NCI-H2081 treated with DMSO at 0.1 percent for 48 hours (cell line): ENCODE results near the gene ONECUT2.
"Not testable (repeated sequence)": the region's sequence is repeated elsewhere in the genome, so short reads cannot be mapped to it uniquely, and the experiment has no call there.

ENCODE experiments used
- DNase-seq: peaks from one replicate; lab custom pipeline; 2025; lab: John Stamatoyannopoulos, UW

The ONECUT2 gene

DNA sequence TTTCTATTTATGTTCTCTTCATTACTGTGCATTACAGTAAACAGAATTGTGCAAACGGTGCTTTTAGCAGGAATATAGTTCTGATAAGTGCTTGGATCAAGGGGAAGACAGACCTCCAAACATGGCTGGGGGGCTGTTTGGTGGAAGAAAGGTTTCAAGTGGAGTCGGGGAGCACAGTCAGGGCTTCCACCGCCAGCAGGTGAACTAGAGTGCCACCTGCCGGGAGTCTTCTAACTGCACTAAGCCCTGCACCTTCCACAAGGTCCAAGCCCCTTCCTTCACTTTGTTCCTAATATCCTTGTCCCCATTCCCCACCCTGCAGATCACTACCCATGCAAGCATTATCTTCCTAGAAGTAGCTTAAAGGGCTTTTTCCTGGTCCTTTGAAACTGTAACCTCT lies 11.1 kb downstream of the ONECUT2 start:
- no peak for DNase-seq

DNA sequence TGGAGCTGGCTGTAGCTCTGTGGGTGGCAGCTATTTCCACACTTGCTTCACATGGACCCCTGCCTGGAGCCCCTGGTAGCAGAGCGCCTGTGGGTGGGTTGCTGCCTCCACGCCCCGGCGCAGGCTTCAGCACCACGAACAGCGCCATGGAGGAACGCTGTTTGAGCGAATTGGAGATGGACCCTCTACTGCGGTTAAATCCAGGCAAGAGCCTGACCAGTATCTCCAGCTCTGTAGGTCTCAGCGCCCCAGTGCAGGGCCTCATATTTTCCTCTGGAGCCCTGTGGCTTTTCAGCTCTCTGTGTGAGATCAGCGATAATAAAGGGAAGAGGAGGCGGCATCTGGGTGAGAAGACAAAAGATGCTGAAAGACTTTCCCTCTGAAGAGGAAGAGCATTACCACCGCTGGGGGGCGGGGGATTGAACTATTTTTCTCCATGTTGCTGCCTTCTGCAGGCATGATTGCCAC lies 12.0 kb downstream of the ONECUT2 start:
- no peak for DNase-seq

DNA sequence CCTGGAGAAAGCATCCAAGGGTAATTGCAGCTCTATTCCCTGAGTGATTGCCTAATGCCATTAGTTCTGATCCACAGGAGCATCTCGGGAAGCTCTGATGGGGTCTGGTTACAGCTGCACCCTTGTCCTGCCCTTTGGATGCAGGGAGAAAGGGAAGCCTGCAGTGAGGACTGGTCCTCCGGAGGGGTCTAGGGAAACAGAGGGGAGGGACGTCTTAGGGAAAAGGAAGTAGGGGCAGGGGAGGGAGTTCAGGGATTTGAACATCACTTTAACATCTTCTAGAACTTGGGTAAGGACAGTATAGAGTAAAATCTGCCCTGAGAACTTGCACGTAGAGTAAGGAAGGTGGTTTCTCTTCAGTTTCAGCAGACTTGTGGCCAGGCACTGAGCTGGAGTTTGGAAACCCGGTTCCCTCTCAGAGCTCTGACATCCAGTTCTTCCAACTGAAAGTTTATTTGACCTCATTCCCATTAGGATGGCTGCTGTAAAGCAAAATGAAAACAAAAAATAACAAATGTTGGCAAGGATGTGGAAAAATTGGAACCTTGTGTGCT lies 20.5 kb downstream of the ONECUT2 start:
- no peak for DNase-seq

DNA sequence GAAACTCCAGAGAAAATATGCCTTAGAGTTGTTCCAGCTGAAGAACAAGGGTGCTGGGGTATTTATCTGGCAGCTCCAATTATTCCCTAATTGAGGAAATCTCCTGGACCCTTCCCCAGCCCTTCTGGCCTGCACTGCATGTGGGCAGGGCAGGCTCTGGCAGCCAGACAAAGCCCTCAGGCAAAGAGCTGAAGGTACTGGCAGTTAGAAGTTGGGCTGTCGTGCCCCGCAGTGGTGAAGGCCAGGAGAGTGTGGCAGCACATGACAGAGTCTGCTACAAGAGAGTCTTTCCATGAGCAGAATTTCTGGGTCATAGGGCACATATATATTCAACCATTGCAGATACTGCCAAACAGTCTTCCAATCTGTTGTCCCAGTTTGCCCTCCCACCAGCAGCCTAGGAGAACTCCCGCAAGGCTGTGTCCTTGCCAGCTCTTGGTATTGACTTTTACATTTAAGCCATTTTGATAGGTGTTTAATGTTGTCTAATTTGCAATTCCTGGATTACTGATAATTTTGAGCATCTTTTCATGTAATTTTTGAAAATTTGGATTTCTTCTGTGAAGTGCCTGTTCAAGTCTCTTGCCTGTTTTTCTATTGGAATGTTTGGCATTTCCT lies 26.6 kb downstream of the ONECUT2 start:
- DNase-seq, result no peak

DNA sequence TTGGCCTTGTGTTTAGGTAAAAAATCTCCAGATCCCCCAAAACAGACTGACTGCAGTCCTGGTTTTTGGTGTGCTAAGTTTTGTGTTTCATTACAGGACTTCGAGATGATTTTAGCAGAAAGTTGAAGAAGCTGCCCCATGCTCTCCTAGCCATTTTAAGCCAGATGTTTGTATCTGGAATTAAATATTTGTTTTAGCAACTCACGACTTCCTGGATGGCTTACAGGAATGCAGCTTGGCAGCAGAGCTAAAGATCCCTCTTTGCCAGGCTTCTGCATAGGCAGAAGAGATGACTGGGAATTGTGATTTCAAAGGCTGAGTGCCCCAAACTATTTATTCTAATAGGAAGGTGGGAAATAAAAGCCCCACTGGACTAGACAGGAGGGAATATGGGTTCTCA lies 31.1 kb downstream of the ONECUT2 start:
- DNase-seq, result no peak

DNA sequence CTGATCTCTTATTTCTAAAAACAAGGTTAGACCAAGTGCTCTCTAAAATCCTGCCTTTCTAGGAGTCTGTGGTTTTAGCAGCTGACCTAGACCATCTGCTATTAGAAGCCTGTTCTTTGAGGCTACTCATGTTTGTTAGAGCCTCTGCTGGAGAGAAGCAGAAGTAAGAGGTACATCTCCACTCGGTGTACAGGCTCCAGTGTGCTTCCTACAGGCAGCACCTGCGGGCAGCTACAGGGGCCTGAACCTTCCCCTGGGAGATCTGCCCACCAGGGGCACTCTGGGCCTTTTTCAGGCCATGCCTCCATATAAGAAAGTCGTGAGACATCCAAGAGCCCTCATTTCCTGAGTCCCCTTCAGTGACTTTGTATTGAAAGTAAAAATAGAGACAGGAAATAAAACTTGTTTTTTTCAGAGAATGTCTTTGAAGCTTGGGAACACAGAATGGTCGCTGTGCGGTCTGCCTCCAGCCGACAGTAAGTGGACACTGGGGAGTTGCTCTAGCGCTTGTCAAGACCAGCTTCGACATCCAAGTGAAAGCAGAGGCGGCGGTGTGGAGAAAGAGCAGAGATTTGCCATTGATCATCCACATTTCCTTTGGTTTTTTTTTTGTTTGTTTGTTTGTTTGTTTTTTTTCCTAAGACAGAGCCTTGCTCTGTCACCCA lies 31.7 kb downstream of the ONECUT2 start:
- no peak for DNase-seq

DNA sequence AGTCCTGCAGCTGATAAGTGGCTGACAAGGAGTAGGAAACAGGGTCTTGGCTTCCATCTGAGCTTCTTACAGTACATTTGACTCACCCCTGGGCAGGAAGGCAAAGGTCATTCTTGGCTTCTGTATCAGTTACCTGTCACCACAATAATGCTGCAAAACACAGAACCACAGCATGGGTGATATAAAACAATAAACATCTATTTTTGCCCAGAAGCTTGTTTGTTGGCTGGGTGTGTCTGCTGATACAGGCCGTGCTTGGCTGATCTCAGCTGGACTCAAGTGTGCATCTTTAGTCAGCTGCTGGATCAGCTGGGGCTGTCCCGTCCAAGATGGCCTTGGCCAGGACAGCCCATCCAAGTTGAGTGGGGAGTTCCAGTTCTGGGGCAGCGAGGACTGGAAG lies 34.7 kb downstream of the ONECUT2 start:
- DNase-seq, result no peak

DNA sequence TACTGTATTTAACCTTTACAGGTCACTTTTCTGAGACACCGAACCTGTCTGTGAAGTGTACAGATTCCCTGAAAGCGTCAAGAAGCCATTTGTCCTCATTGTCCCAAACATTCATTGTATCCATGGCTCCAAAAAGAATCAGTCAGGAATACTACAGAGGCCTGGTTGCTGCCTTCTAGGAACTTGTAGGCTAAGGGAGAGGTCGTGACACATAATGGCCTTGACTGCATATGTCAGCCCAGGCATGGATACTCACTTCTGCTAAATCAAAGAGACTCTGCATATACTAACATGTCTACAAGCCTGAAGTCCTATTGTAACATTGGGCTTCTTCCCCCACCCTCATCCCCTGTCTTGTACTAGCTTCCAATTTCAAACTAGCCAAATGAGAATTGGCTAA lies 40.2 kb downstream of the ONECUT2 start:
- DNase-seq, result no peak

DNA sequence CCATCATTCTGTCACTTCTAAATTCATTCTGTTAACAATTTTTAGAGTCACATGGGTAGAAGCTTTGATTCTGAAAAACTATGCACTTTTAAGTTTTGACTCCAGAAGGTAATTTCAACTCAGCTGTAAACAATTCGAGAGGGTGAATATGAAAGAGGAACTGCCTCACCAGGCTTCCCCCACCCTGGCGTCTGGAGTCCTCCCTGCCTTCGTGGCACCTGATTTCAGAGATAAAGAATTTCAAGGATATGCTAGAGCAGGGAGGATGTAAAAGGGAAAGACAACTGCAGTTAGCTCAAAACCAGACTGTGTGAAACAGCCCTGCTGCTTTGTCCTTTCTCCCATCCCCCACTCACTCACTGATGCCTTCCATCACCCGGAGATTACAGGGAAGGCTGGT lies 40.7 kb downstream of the ONECUT2 start:
- no peak for DNase-seq

DNA sequence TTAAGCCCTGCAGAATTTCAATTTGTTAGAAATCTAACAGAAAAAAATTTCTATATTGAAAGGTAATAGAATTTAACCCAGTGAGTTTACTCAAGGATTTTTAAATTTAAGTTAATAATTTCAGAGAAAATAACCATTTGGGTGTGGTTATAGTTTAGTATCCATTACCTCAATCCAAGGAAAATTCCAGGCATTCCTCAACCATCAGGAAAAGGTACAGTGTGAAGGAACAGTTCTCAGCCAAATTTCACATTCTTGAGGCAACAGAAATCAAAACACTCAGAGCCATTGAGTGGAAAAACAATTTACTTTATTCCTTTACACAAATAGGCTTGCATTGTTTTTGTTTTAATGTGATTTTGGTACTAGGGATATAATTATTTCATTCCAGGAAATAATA lies 45.6 kb downstream of the ONECUT2 start:
- DNase-seq, result no peak

DNA sequence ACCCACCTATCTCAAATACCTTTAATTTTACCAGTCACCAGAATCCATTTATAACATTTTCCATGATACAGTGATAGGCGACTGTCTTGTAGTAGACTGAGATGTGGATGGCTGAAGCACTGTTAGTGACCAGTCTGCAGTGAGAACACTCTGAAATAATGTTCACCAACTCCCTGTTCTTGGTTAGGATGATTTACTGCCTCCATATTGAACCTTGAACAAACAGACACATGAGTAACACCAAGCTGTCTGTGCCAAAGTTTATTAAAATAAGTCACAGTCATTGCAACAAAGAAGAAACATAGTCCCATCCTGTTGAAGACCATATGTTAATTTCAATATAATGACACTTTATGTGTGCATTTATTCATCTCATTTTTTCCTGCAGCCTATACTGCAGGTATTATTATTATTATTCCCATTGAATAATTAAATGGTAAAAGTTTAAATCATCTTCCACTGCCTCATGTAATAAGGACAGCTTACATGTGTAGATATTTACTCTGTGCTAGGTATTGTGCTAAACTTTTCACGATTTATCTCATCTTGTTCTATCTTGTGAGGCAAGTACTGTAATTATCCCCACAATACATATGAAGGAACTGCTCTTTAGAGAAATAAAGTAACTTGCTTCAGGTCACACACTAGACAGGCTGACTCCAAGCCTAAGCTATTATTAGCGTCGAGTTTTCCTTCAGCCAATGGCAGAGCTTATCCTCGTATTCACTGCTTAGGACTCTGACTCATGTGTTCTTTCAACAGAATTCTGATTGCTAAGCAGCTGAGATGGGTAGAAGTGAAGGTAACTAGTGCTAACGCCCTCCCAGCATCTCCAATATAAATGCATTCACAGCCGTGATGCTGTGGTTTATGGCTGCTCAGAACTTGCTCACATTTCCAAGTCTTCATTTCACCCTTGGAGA lies 62.5 kb downstream of the ONECUT2 start:
- DNase-seq, result no peak

DNA sequence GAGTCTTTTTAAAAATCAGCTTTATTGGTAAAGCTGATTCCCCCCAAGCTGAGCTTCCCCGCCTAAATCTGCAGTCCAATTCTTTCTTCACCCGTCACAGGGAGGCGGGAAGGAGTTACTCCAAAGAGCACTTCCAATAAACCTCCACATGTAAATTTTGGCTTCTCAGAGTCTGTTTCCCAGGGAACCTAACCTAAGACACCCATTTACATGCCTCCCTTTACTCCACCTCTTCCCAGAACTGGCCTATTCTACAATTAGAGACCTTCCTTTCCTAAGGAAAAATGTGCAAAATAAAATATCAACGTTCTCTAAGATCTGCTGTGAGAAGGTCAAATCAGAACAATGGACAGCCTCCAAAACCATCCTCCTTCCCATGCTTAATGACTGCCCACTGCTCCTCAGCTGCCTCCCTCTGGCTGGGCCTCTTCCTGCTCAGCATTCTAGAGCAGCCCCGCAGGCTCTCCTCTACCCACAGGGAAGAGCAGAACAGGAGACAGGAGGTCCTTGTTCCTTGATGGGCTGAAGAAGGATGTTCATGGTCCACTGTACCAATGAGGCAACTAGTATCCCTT lies 63.6 kb downstream of the ONECUT2 start:
- no peak for DNase-seq

DNA sequence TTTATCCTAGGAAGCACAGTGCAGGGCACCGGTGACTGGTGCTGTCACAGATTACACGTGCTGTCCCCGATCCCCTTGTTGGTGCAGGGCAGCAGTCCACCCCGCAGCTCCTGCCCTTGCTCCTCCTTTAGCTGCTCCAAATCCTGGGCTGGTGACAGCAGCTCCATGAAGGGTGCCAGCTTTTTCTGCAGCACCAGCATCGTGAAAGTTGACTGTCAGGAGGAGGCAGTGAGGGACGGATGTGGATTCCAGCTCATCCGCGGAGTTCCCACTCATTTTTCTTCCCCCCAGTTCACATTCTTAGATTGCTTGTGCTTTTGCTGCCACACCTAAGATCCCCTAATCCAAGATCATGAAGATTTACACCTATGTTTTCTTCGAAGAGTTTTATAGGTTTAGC lies 67.5 kb downstream of the ONECUT2 start:
- no peak for DNase-seq

DNA sequence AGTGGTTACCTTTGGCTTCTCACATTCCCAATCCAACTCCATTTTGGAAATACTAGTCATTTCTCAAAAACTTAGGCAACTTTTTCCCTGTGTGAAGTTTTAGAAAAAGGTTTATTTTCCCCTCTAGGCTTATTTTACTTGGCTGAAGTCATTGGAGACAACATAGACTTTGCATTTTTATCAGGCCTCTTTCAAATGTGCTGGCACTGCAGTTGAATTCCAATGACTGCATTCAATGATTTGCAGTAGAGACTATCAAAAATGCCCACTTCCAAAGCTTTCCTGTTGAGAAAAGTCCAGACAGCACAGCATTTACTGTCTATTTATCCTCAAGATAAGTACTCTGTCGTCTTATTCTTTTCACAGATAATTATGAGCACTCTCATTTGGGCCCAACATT lies 70.1 kb downstream of the ONECUT2 start:
- no peak for DNase-seq

DNA sequence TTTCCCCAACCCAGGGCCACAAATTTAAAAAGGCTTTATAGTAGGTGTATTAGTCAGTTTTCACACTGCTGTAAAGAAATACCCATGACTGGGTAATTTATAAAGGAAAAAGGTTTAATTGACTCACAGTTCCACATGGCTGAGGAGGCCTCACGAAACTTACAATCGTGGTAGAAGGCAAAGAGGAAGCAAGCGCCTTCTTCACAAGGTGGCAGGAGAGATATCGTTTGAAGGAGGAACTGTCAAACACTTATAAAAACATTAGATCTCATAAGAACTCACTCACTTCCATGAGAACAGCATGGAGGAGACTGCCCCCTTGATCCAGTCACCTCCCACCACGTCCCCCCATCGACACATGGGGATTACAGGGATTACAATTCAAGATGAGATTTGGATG lies 80.9 kb downstream of the ONECUT2 start:
- no peak for DNase-seq

DNA sequence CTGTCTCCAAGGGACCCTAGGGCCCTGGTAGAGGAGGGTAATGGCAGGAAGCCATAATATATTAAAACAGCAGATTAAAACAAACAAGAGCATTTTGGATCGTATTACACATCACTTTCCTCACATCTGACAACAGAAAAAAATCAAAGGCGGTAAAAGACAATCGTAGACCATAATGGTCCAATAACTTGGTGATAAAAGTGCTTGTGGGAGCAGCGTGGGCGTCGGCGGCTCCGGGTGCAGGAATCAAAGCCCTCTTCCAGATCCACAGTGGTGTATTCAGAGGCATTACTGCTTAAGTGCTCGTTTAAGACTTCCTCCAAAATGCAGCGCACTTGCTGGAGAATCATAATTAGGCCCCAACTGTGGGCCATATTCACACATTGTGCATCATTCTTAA lies 83.4 kb downstream of the ONECUT2 start:
- no peak for DNase-seq

DNA sequence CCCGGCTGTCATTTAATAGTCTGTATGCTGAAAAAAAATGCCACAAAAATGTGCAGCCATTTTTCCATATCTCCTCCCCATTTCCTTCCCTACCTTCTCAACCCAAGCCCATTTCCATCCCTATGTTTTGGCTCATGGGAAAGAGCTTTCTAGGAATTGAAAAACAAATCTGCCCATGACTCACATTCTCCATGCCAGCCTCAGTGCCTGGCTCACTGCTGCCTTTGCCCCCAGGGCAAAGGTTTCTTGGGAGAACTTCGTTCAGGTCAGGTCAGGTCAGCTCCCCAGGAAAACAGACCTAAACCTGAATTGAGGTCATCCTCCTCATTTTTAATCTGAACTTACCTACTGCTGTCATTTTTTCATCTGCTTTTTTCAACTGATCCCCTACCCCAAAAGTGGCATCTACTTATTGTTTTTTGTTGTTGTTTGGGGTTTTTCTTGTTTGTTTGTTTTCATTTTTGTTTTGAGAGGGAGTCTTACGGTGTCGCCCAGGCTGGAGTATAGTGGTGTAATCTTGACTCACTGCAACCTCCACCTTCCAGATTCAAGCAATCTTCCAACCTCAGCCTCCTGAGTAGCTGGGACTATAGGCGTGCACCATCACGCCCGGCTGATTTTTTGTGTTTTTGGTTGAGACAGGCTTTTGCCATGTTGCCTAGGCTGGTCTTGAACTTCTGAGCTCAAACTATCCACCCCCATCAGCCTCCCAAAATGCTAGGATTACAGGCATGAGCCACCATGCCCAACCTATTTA lies 84.7 kb downstream of the ONECUT2 start:
- DNase-seq, result no peak

DNA sequence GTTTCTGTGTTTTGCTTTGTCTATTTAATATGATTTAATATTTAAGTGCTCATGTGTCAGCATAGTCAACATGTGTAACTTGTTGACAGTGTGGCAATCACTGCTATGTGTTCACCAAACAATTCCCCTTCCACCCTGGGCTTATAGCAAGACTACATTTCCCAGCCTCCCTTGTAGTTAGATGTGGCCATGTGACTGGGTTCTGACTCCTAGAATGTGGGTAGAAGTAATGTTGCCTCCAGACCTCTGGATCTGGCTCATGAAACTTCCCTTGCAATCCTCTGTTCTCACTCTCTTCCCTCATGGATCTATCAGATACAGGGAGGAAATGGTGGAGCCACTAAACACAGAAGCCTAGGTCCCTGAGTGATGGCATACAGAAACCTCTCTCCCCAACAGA lies 87.2 kb downstream of the ONECUT2 start:
- DNase-seq, result not testable (repeated sequence)

DNA sequence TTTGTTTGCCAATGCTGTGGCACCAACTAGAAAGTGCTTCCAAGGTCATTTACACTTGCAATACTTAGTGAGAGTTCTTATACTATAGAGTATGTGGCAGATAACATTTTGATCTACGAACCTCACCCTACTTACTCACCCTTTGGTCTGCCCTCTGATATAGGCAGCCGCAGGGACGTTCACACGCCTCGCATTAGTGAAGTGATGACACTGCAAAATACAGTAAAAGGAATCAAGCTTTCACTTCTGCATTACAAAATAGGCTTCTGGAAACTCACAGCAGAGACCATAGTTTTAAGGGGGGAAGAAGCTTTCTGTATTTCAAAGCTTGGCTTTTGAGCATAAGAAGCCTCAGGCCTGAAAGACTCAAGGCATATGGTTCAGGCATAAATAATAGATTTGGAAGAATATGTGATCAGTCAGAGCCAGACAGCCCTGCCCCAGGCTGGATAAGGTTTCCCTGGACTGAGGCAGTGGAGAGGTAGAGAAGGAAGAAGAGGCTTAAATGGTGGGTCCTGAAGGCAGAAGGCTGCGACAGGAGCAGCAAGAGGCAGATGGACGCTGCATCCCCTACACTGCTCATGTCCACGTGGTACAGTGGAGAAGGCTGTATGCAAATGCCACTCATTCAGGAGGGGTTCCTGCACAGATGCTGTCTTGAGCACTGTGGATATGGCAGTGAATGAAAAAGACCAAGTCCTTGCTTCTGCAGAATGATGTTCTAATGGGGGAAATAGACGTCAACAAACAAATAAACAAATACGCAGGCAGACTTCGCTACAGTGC lies 88.2 kb downstream of the ONECUT2 start:
- no peak for DNase-seq

DNA sequence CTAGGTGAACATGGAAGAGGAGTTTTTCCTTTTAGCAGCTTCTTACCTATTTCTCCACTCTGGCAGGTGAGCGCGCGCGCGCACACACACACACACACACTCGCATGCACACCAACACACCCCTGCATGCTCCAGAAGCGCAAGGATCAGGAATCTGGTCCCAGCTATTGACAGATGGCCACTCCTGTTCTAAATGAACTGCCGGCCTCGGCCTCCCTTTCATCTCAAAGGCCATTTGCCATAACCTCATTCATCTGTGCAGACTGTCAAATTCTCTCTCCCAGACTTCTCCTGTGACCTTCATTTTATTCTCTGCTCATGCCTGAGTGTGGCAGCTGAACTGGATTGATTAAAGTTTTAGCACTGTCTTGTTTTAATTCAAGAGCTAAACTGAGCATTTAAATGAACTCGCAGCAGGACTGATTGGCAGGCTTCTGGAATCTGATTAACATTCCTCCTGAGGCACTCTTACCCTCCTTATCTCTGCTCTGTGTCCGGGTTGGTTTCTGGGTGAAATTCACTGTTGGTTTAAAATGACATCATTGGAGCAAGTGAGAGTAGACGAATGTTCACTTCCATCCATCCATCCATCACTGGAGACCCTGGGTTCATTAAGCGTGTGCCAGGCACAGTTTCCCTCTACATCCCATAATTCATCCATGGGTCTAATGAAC lies 92.5 kb downstream of the ONECUT2 start:
- DNase-seq, result no peak
